Measurements from ENCODE around the gene SF3B5. TPM values are rescaled to one million over a fixed set of nuclear protein-coding genes. Genes with fewer than 3 reads are reported as not detected.
A peak's percentile ranks its signal among the peaks of the same experiment; 100 is the strongest.

SF3B5 gene
- total RNA-seq, 6 experiments from 2014 or later = 172 to 189 (median 177) TPM

GRCh38 chr6:144106206-144106605 is 10.8 kb upstream of the SF3B5 start:
- TF ChIP-seq, protein P1, sequence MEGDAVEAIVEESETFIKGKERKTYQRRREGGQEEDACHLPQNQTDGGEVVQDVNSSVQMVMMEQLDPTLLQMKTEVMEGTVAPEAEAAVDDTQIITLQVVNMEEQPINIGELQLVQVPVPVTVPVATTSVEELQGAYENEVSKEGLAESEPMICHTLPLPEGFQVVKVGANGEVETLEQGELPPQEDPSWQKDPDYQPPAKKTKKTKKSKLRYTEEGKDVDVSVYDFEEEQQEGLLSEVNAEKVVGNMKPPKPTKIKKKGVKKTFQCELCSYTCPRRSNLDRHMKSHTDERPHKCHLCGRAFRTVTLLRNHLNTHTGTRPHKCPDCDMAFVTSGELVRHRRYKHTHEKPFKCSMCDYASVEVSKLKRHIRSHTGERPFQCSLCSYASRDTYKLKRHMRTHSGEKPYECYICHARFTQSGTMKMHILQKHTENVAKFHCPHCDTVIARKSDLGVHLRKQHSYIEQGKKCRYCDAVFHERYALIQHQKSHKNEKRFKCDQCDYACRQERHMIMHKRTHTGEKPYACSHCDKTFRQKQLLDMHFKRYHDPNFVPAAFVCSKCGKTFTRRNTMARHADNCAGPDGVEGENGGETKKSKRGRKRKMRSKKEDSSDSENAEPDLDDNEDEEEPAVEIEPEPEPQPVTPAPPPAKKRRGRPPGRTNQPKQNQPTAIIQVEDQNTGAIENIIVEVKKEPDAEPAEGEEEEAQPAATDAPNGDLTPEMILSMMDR (IDR thresholded peaks at IDR 0.05) = no peak
- Mint-ChIP-seq H3K36me3 (ENCODE audit: low read depth) (no peaks in the 10 kb centered on the region), H3K4me3 (no peak overlapping the region), H3K4me1 (ENCODE audit: low read depth) (peaks cover 17% of the 10 kb centered on the region), H3K9me3 (no peaks in the 10 kb centered on the region), H3K27ac (no peak overlapping the region), H3K27me3 (ENCODE audit: insufficient read depth) (peaks cover 3% of the 10 kb centered on the region; the same call in 1 of the 2 replicates)
- DNase-seq = no peak

- Mint-ChIP-seq H3K27me3 (ENCODE audit: insufficient read depth) (peaks cover 3% of the 10 kb centered on the region), H3K9me3 (no peaks in the 10 kb centered on the region), H3K4me1 (ENCODE audit: low read depth) (peaks cover 17% of the 10 kb centered on the region), H3K4me3 (no peak overlapping the region), H3K27ac (no peak overlapping the region), H3K36me3 (ENCODE audit: low read depth) (no peaks in the 10 kb centered on the region)
- peak; percentile 74 for DNase-seq
- TF ChIP-seq, protein P1 (IDR thresholded peaks at IDR 0.05) = peak; percentile 87
Observed at GRCh38 chr6:144104898-144105487, 9.6 kb upstream of the SF3B5 start.

- Mint-ChIP-seq H3K4me3 (no peak overlapping the region), H3K4me1 (ENCODE audit: low read depth) (peaks cover 17% of the 10 kb centered on the region), H3K9me3 (no peaks in the 10 kb centered on the region), H3K27ac (no peak overlapping the region), H3K36me3 (ENCODE audit: low read depth) (no peaks in the 10 kb centered on the region), H3K27me3 (ENCODE audit: insufficient read depth) (peaks cover 3% of the 10 kb centered on the region)
- DNase-seq = no peak
- TF ChIP-seq, protein P1 (IDR thresholded peaks at IDR 0.05) = no peak
Observed at GRCh38 chr6:144104488-144104887, 9.1 kb upstream of the SF3B5 start.

GRCh38 chr6:144103026-144103563 is 7.7 kb upstream of the SF3B5 start:
- TF ChIP-seq, protein P1 (IDR thresholded peaks at IDR 0.05) = no peak
- no peak for DNase-seq
- H3K27ac Mint-ChIP-seq = no peak overlapping the region
- H3K27me3 Mint-ChIP-seq (ENCODE audit: insufficient read depth) = no peaks in the 10 kb centered on the region; the same call in 1 of the 2 replicates
- no peaks in the 10 kb centered on the region for H3K36me3 Mint-ChIP-seq (ENCODE audit: low read depth)
- H3K4me3 Mint-ChIP-seq = no peak overlapping the region
- H3K9me3 Mint-ChIP-seq = no peaks in the 10 kb centered on the region
- H3K4me1 Mint-ChIP-seq (ENCODE audit: low read depth) = peaks cover 27% of the 10 kb centered on the region

DNA sequence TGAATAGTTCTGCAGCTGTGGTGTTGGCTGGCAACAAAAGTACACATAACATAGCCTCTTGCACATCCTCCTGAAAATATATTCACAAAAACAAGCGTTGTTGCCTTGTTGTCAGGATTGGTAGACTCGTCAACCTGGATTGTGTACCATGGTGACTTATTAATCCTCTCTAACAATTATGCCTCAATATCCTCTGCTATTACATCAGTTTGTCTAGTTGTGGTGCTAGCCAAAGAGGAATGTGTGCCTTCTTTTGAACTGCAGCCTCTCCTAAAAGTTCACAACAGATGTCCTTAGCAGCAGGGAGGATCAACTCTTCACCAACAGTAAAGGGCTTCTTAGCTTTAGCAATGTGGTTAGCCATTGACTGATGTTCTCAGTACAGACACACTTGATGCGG is 3.6 kb upstream of the SF3B5 start:
- DNase-seq = no peak
- Mint-ChIP-seq H3K4me3 (no peak overlapping the region), H3K27me3 (ENCODE audit: insufficient read depth) (peaks cover 3% of the 10 kb centered on the region), H3K9me3 (no peaks in the 10 kb centered on the region), H3K4me1 (ENCODE audit: low read depth) (peaks cover 27% of the 10 kb centered on the region), H3K27ac (no peak overlapping the region), H3K36me3 (ENCODE audit: low read depth) (peaks cover 10% of the 10 kb centered on the region)
- TF ChIP-seq, protein P1 (IDR thresholded peaks at IDR 0.05) = no peak
